HepG2 (cell line): ENCODE results near the gene ACAT2. TPM values are rescaled to one million over a fixed set of nuclear protein-coding genes. Genes with fewer than 3 reads are reported as not detected.

Experiments used
- AKAP8 ChIP-seq: sonication (generic); formaldehyde crosslinking; IDR thresholded peaks from 2 replicates; pipeline ENCODE4 v1.5.1; 2020; ENCODE audit warnings: mild to moderate bottlenecking, missing genetic modification reagents
- CBX5 ChIP-seq: sonication (generic); formaldehyde crosslinking; IDR thresholded peaks from 2 replicates; pipeline ENCODE4 v1.4.0; 2020; ENCODE audit warnings: missing genetic modification reagents, borderline replicate concordance
- EEA1 ChIP-seq: sonication (generic); formaldehyde crosslinking; IDR thresholded peaks from 2 replicates; pipeline ENCODE4 v1.5.1; 2020; ENCODE audit warnings: mild to moderate bottlenecking, missing genetic modification reagents, borderline replicate concordance
- FUBP1 ChIP-seq: sonication (generic); formaldehyde crosslinking; IDR thresholded peaks from 2 replicates; pipeline ENCODE4 v1.5.1; 2020; ENCODE audit warnings: missing genetic modification reagents, mild to moderate bottlenecking, borderline replicate concordance
- HHEX ChIP-seq: IDR thresholded peaks from 2 replicates; pipeline ENCODE4 v1.6.1; 2016; ENCODE audit warnings: control low read depth
- HOXD1 ChIP-seq: sonication (generic); formaldehyde crosslinking; IDR thresholded peaks from 2 replicates; pipeline ENCODE4 v1.5.0; 2020; ENCODE audit warnings: missing genetic modification reagents
- POLR2A ChIP-seq, 2 experiments: IDR thresholded peaks; 2 replicates each; pipeline ENCODE4 v1.6.1; 2011; ENCODE audit warnings: low read depth in 2 of 2, low read length in 2 of 2, mild to moderate bottlenecking in 1 of 2, moderate library complexity in 1 of 2; ENCODE audit not compliant: insufficient read depth in 1 of 2
- REL ChIP-seq: sonication (generic); formaldehyde crosslinking; conservative IDR thresholded peaks from 2 replicates; pipeline ENCODE4 v1.8.0; 2022; ENCODE audit warnings: mild to moderate bottlenecking, missing genetic modification reagents, moderate library complexity
- SNAPC2 ChIP-seq: sonication (generic); formaldehyde crosslinking; IDR thresholded peaks from 2 replicates; pipeline ENCODE4 v1.8.1; 2022; ENCODE audit warnings: mild to moderate bottlenecking, missing genetic modification reagents
- ZNF432 ChIP-seq: sonication (generic); formaldehyde crosslinking; IDR thresholded peaks from 2 replicates; pipeline ENCODE4 v1.5.0; 2020; ENCODE audit warnings: missing genetic modification reagents, mild to moderate bottlenecking, borderline replicate concordance
- ZNF451 ChIP-seq: sonication (generic); formaldehyde crosslinking; IDR thresholded peaks from 2 replicates; pipeline ENCODE4 v1.5.0; 2020; ENCODE audit warnings: mild to moderate bottlenecking, missing genetic modification reagents
- ZNF580 ChIP-seq: IDR thresholded peaks from 2 replicates; pipeline ENCODE4 v1.6.1; 2016; ENCODE audit warnings: low read depth, borderline replicate concordance
- ZNF710 ChIP-seq: sonication (generic); formaldehyde crosslinking; IDR thresholded peaks from 2 replicates; pipeline ENCODE4 v1.5.0; 2020; ENCODE audit warnings: mild to moderate bottlenecking, missing genetic modification reagents, borderline replicate concordance
- ZNF776 ChIP-seq: sonication (generic); formaldehyde crosslinking; IDR thresholded peaks from 2 replicates; pipeline ENCODE4 v1.4.0; 2020; ENCODE audit warnings: mild to moderate bottlenecking, missing genetic modification reagents
- polyA plus RNA-seq, 8 experiments: library from polyadenylated mRNA; depleted of rRNA in 3 of 8; stranded (reverse) in 7 of 8; unstranded in 1 of 8; fragments of >200 nt; fragmentation: Illumina TruSeq in 4 of 8; extraction: Trizol in 4 of 8; gene quantifications; 2 replicates each; pipeline versions ENCODE4 v1.2.1 to v1.2.3, GENCODE V29; 2011 to 2016; ENCODE audit warnings: low read depth in 4 of 8, missing spikeins in 1 of 8, mixed read lengths in 1 of 8; ENCODE audit not compliant: insufficient read depth in 1 of 8
- total RNA-seq, 5 experiments: library from RNA; depleted of rRNA; stranded (reverse); fragments of >200 nt; fragmentation: Illumina TruSeq; extraction: Trizol; gene quantifications; 2 replicates each; pipeline ENCODE4 v1.2.3, GENCODE V29; 2016; ENCODE audit warnings: low read depth in 1 of 5
- TF ChIP-seq, protein P1 (sequence below): sonication (generic); formaldehyde crosslinking; IDR thresholded peaks from 2 replicates; pipeline ENCODE4 v1.4.0; 2020; ENCODE audit warnings: missing genetic modification reagents, mild to moderate bottlenecking, borderline replicate concordance
- TF ChIP-seq, protein P2 (sequence below): sonication (generic); formaldehyde crosslinking; IDR thresholded peaks from 2 replicates; pipeline ENCODE4 v1.8.1; 2023; ENCODE audit warnings: missing genetic modification reagents, mild to moderate bottlenecking, borderline replicate concordance
- TF ChIP-seq, protein P3 (sequence below): sonication (generic); formaldehyde crosslinking; IDR thresholded peaks from 2 replicates; pipeline ENCODE4 v1.4.0; 2020; ENCODE audit warnings: missing genetic modification reagents, low read depth, mild to moderate bottlenecking, borderline replicate concordance
- TF ChIP-seq, protein P4 (sequence below): sonication (generic); formaldehyde crosslinking; IDR thresholded peaks from 2 replicates; pipeline ENCODE4 v1.4.0; 2020; ENCODE audit warnings: mild to moderate bottlenecking, missing genetic modification reagents

The ACAT2 gene
- total and polyA plus RNA-seq, 2 of the 13 experiments (the other 11 are each of a cell fraction or from before 2014, with no cell fraction given): 121 to 534 TPM

- TF ChIP-seq, protein P1, sequence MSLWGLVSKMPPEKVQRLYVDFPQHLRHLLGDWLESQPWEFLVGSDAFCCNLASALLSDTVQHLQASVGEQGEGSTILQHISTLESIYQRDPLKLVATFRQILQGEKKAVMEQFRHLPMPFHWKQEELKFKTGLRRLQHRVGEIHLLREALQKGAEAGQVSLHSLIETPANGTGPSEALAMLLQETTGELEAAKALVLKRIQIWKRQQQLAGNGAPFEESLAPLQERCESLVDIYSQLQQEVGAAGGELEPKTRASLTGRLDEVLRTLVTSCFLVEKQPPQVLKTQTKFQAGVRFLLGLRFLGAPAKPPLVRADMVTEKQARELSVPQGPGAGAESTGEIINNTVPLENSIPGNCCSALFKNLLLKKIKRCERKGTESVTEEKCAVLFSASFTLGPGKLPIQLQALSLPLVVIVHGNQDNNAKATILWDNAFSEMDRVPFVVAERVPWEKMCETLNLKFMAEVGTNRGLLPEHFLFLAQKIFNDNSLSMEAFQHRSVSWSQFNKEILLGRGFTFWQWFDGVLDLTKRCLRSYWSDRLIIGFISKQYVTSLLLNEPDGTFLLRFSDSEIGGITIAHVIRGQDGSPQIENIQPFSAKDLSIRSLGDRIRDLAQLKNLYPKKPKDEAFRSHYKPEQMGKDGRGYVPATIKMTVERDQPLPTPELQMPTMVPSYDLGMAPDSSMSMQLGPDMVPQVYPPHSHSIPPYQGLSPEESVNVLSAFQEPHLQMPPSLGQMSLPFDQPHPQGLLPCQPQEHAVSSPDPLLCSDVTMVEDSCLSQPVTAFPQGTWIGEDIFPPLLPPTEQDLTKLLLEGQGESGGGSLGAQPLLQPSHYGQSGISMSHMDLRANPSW (CRISPR knock-in tag): peak; percentile 97
- TF ChIP-seq SNAPC2 (CRISPR knock-in tag): peak; percentile 95
- TF ChIP-seq ZNF451 (CRISPR knock-in tag): peak; percentile 96
- TF ChIP-seq ZNF776: peak; percentile 90
- peak; percentile 86 to 97 for TF ChIP-seq POLR2A (IDR thresholded peaks at IDR 0.05; ENCODE audit: insufficient read depth in 1 of 2, low read depth in 2 of 2, low read length in 2 of 2)
- TF ChIP-seq, protein P2, sequence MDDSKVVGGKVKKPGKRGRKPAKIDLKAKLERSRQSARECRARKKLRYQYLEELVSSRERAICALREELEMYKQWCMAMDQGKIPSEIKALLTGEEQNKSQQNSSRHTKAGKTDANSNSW (CRISPR knock-in tag): peak; percentile 98; the same call in 1 of the 2 replicates
- TF ChIP-seq, protein P3, sequence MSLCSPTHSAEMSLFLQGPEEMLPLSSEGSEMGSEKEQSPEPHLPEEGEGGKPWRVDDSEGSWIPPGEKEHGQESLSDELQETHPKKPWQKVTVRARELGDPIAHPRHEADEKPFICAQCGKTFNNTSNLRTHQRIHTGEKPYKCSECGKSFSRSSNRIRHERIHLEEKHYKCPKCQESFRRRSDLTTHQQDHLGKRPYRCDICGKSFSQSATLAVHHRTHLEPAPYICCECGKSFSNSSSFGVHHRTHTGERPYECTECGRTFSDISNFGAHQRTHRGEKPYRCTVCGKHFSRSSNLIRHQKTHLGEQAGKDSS (CRISPR knock-in tag): peak; percentile 99
- peak; percentile 97 for TF ChIP-seq CBX5 (CRISPR knock-in tag)
- TF ChIP-seq REL (CRISPR knock-in tag): peak; percentile 95
- peak; percentile 67; the same call in 1 of the 2 replicates for TF ChIP-seq HHEX (CRISPR knock-in tag)
- peak; percentile 91 for TF ChIP-seq AKAP8 (CRISPR knock-in tag)
- no peak for TF ChIP-seq ZNF432 (CRISPR knock-in tag)
- TF ChIP-seq, protein P4, sequence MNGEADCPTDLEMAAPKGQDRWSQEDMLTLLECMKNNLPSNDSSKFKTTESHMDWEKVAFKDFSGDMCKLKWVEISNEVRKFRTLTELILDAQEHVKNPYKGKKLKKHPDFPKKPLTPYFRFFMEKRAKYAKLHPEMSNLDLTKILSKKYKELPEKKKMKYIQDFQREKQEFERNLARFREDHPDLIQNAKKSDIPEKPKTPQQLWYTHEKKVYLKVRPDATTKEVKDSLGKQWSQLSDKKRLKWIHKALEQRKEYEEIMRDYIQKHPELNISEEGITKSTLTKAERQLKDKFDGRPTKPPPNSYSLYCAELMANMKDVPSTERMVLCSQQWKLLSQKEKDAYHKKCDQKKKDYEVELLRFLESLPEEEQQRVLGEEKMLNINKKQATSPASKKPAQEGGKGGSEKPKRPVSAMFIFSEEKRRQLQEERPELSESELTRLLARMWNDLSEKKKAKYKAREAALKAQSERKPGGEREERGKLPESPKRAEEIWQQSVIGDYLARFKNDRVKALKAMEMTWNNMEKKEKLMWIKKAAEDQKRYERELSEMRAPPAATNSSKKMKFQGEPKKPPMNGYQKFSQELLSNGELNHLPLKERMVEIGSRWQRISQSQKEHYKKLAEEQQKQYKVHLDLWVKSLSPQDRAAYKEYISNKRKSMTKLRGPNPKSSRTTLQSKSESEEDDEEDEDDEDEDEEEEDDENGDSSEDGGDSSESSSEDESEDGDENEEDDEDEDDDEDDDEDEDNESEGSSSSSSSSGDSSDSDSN (CRISPR knock-in tag): peak; percentile 89
- peak; percentile 100 for TF ChIP-seq ZNF580
- TF ChIP-seq EEA1 (CRISPR knock-in tag): peak; percentile 98; the same call in 1 of the 2 replicates
- peak; percentile 95 for TF ChIP-seq ZNF710
- peak; percentile 99; the same call in 1 of the 2 replicates for TF ChIP-seq FUBP1 (CRISPR knock-in tag)
- peak; percentile 99 for TF ChIP-seq HOXD1 (CRISPR knock-in tag)
Observed at GRCh38 chr6:159726918-159727716, 34.7 kb upstream of the ACAT2 start, which contains the start of gene WTAP (continued).
